ENCODE measurements around the gene TNS1. TPM values are rescaled to one million over a fixed set of nuclear protein-coding genes. Genes with fewer than 3 reads are reported as not detected.

The TNS1 gene
- total and polyA plus RNA-seq, 2 donors (not counting 1 experiment from before 2014, with no cell fraction given): 0.10 to 0.86 TPM

- ATAC-seq (ENCODE audit: low read depth) (no peak), DNase-seq (no peak)
- Histone ChIP-seq H3K9me3 (ENCODE audit: control extremely low read depth in 1 of 3, control insufficient read depth in 2 of 3, insufficient read depth in 1 of 3, low read length in 2 of 3) (no peaks in the 10 kb centered on the region), H2AFZ (ENCODE audit: insufficient read depth, low read depth, low read length, poor library complexity, severe bottlenecking) (no peak overlapping the region), H3K36me3 (replicated peaks in 1 of 2; ENCODE audit: control extremely low read depth in 1 of 2, control insufficient read depth in 1 of 2, extremely low read depth in 1 of 2, insufficient read depth in 2 of 2, low read length in 1 of 2) (no peaks in the 10 kb centered on the region), H3K4me1 (ENCODE audit: control insufficient read depth in 2 of 2, insufficient read depth in 2 of 2, low read length in 2 of 2) (no peaks in the 10 kb centered on the region), H4K20me1 (ENCODE audit: control insufficient read depth, insufficient read depth, low read length, poor library complexity, severe bottlenecking) (no peaks in the 10 kb centered on the region), H3K27me3 (replicated peaks in 1 of 4; ENCODE audit: control extremely low read depth in 1 of 4, control insufficient read depth in 3 of 4, insufficient read depth in 4 of 4, low read length in 3 of 4) (no peaks in the 10 kb centered on the region), H3K4me2 (replicated peaks; ENCODE audit: low read depth, low read length, poor library complexity, severe bottlenecking) (no peak overlapping the region), H3K9ac (ENCODE audit: low read length) (no peak overlapping the region), H3K79me2 (ENCODE audit: control insufficient read depth, insufficient read depth, low read length) (no peaks in the 10 kb centered on the region), H3K4me3 (ENCODE audit: control extremely low read depth in 1 of 5, extremely low read depth in 1 of 5, insufficient read depth in 1 of 5, low read depth in 2 of 5, low read length in 4 of 5) (no peak overlapping the region), H3K27ac (ENCODE audit: low read length in 2 of 2) (no peak overlapping the region)
- H3K9me3 Mint-ChIP-seq (ENCODE audit: insufficient read depth): no peaks in the 10 kb centered on the region
- TF ChIP-seq CTCF (IDR thresholded peaks at IDR 0.05): no peak
- no peak for TF ChIP-seq EZH2 (IDR thresholded peaks at IDR 0.05; ENCODE audit: borderline replicate concordance, insufficient read depth, low read depth, low read length, poor library complexity, severe bottlenecking)
- H3K27me3 Mint-ChIP-seq: peaks cover 24% of the 10 kb centered on the region
- H3K4me1 Mint-ChIP-seq: no peaks in the 10 kb centered on the region
- intact Hi-C loops (cut with micrococcal nuclease): loop anchor here (5.0 kb wide), 1 partner anchor 102 kb away; no protein-coding TSS in a partner anchor
- no peak overlapping the region for H3K4me3 Mint-ChIP-seq
- POLR2A ChIA-PET: no interaction called here
- H3K27ac Mint-ChIP-seq: no peak overlapping the region
- 87% methylated on average over 9 of the region's 9 CpGs for WGBS (ENCODE audit: insufficient coverage)
- CTCF ChIA-PET: interaction anchor here (0.6 to 6.9 kb wide), 6 partner anchors 18 to 1369 kb away, joined by 3 to 76 read pairs (median 4); no protein-coding TSS in a partner anchor
Observed at GRCh38 chr2:217989221-217989948, 13.4 kb downstream of the TNS1 start.

- ATAC-seq (ENCODE audit: low read depth) (no peak), DNase-seq (no peak)
- Histone ChIP-seq H2AFZ (ENCODE audit: insufficient read depth, low read depth, low read length, poor library complexity, severe bottlenecking) (no peak overlapping the region), H3K4me1 (ENCODE audit: control insufficient read depth in 2 of 2, insufficient read depth in 2 of 2, low read length in 2 of 2) (no peaks in the 10 kb centered on the region), H3K9ac (ENCODE audit: low read length) (no peak overlapping the region), H3K9me3 (ENCODE audit: control extremely low read depth in 1 of 3, control insufficient read depth in 2 of 3, insufficient read depth in 1 of 3, low read length in 2 of 3) (no peaks in the 10 kb centered on the region), H3K4me2 (replicated peaks; ENCODE audit: low read depth, low read length, poor library complexity, severe bottlenecking) (no peak overlapping the region), H3K36me3 (replicated peaks in 1 of 2; ENCODE audit: control extremely low read depth in 1 of 2, control insufficient read depth in 1 of 2, extremely low read depth in 1 of 2, insufficient read depth in 2 of 2, low read length in 1 of 2) (no peaks in the 10 kb centered on the region), H3K79me2 (ENCODE audit: control insufficient read depth, insufficient read depth, low read length) (no peaks in the 10 kb centered on the region), H4K20me1 (ENCODE audit: control insufficient read depth, insufficient read depth, low read length, poor library complexity, severe bottlenecking) (no peaks in the 10 kb centered on the region), H3K4me3 (ENCODE audit: control extremely low read depth in 1 of 5, extremely low read depth in 1 of 5, insufficient read depth in 1 of 5, low read depth in 2 of 5, low read length in 4 of 5) (no peak overlapping the region), H3K27ac (ENCODE audit: low read length in 2 of 2) (no peak overlapping the region), H3K27me3 (replicated peaks in 1 of 4; ENCODE audit: control extremely low read depth in 1 of 4, control insufficient read depth in 3 of 4, insufficient read depth in 4 of 4, low read length in 3 of 4) (no peaks in the 10 kb centered on the region)
- TF ChIP-seq EZH2 (IDR thresholded peaks at IDR 0.05; ENCODE audit: borderline replicate concordance, insufficient read depth, low read depth, low read length, poor library complexity, severe bottlenecking) (no peak), CTCF (IDR thresholded peaks at IDR 0.05) (no peak)
- ChIA-PET POLR2A (no interaction called here), CTCF (interaction anchor here (0.6 to 6.9 kb wide), 6 partner anchors 17 to 1368 kb away, joined by 3 to 76 read pairs (median 4); no protein-coding TSS in a partner anchor)
- H3K4me1 Mint-ChIP-seq: no peaks in the 10 kb centered on the region
- intact Hi-C loops (cut with micrococcal nuclease): loop anchor here (5.0 kb wide), 1 partner anchor 102 kb away; no protein-coding TSS in a partner anchor
- H3K27me3 Mint-ChIP-seq: peaks cover 24% of the 10 kb centered on the region
- 65% methylated on average over 4 of the region's 4 CpGs for WGBS (ENCODE audit: insufficient coverage)
- H3K27ac Mint-ChIP-seq: no peak overlapping the region
- no peaks in the 10 kb centered on the region for H3K9me3 Mint-ChIP-seq (ENCODE audit: insufficient read depth)
- no peak overlapping the region for H3K4me3 Mint-ChIP-seq
Observed at GRCh38 chr2:217988840-217989204, 14.0 kb downstream of the TNS1 start.

All from B cell (primary cell).